ENCODE results near the gene CREB3.
A peak's percentile ranks its signal among the peaks of the same experiment; 100 is the strongest.

Gene CREB3

GRCh38 chr9:35740243-35740642 is 7.8 kb downstream of the CREB3 start:
- no peak overlapping the region for H3K4me3 ChIP-seq (ENCODE audit: low read length, poor library complexity, severe bottlenecking)
- TF ChIP-seq CTCF (conservative IDR thresholded peaks at IDR 0.05; ENCODE audit: low read length) (no peak), EZH2phosphoT487 (IDR thresholded peaks at IDR 0.05; ENCODE audit: borderline replicate concordance) (no peak)
- no peak overlapping the region for H3K4me2 ChIP-seq (ENCODE audit: low read depth, low read length, poor library complexity, severe bottlenecking)
- H3K9me3 ChIP-seq (ENCODE audit: insufficient read depth, low read depth, low read length), result no peaks in the 10 kb centered on the region
- H3K27me3 ChIP-seq (ENCODE audit: insufficient read depth, low read length, poor library complexity, severe bottlenecking), result no peaks in the 10 kb centered on the region
- H2AFZ ChIP-seq (ENCODE audit: low read length), result no peak overlapping the region
- peaks cover 8% of the 10 kb centered on the region for H4K20me1 ChIP-seq (ENCODE audit: insufficient read depth, low read length, poor library complexity, severe bottlenecking)
- H3K36me3 ChIP-seq (ENCODE audit: insufficient read depth, low read length), result peaks cover 56% of the 10 kb centered on the region; the same call in 1 of the 2 replicates
- peaks cover 15% of the 10 kb centered on the region for H3K4me1 ChIP-seq (ENCODE audit: insufficient read depth, low read length, poor library complexity, severe bottlenecking)
- no peaks in the 10 kb centered on the region for H3K9me2 ChIP-seq (replicated peaks; ENCODE audit: low read depth, low read length)
- peaks cover 15% of the 10 kb centered on the region; the same call in 1 of the 2 replicates for H3K79me2 ChIP-seq (ENCODE audit: insufficient read depth, low read length)
- no peak overlapping the region for H3K9ac ChIP-seq (ENCODE audit: low read depth, low read length, poor library complexity, severe bottlenecking)
- no peaks in the 10 kb centered on the region for H3F3A ChIP-seq (ENCODE audit: low read depth)

- TF ChIP-seq EZH2phosphoT487 (IDR thresholded peaks at IDR 0.05; ENCODE audit: borderline replicate concordance) (no peak), CTCF (conservative IDR thresholded peaks at IDR 0.05; ENCODE audit: low read length) (no peak)
- no peak overlapping the region for H3K9ac ChIP-seq (ENCODE audit: low read depth, low read length, poor library complexity, severe bottlenecking)
- peaks cover 18% of the 10 kb centered on the region for H4K20me1 ChIP-seq (ENCODE audit: insufficient read depth, low read length, poor library complexity, severe bottlenecking)
- H3K9me2 ChIP-seq (replicated peaks; ENCODE audit: low read depth, low read length), result no peaks in the 10 kb centered on the region
- H3F3A ChIP-seq (ENCODE audit: low read depth), result no peaks in the 10 kb centered on the region
- H2AFZ ChIP-seq (ENCODE audit: low read length), result no peak overlapping the region
- H3K9me3 ChIP-seq (ENCODE audit: insufficient read depth, low read depth, low read length), result no peaks in the 10 kb centered on the region
- peaks cover 30% of the 10 kb centered on the region for H3K79me2 ChIP-seq (ENCODE audit: insufficient read depth, low read length)
- H3K4me3 ChIP-seq (ENCODE audit: low read length, poor library complexity, severe bottlenecking), result no peak overlapping the region
- peaks cover 44% of the 10 kb centered on the region; the same call in 1 of the 2 replicates for H3K36me3 ChIP-seq (ENCODE audit: insufficient read depth, low read length)
- peaks cover 24% of the 10 kb centered on the region for H3K4me1 ChIP-seq (ENCODE audit: insufficient read depth, low read length, poor library complexity, severe bottlenecking)
- H3K27me3 ChIP-seq (ENCODE audit: insufficient read depth, low read length, poor library complexity, severe bottlenecking), result no peaks in the 10 kb centered on the region
- H3K4me2 ChIP-seq (ENCODE audit: low read depth, low read length, poor library complexity, severe bottlenecking), result peak overlapping the region; percentile 17
These were observed 9.3 kb downstream of the CREB3 start for GRCh38 chr9:35741740-35742139.

GRCh38 chr9:35743452-35743851 is 11.0 kb downstream of the CREB3 start:
- Histone ChIP-seq H3K79me2 (ENCODE audit: insufficient read depth, low read length) (peaks cover 47% of the 10 kb centered on the region), H3F3A (ENCODE audit: low read depth) (no peaks in the 10 kb centered on the region), H3K27me3 (ENCODE audit: insufficient read depth, low read length, poor library complexity, severe bottlenecking) (no peaks in the 10 kb centered on the region), H3K36me3 (ENCODE audit: insufficient read depth, low read length) (peaks cover 27% of the 10 kb centered on the region; the same call in 1 of the 2 replicates), H3K9me3 (ENCODE audit: insufficient read depth, low read depth, low read length) (no peaks in the 10 kb centered on the region), H3K4me2 (ENCODE audit: low read depth, low read length, poor library complexity, severe bottlenecking) (no peak overlapping the region), H2AFZ (ENCODE audit: low read length) (no peak overlapping the region), H3K4me3 (ENCODE audit: low read length, poor library complexity, severe bottlenecking) (no peak overlapping the region), H4K20me1 (ENCODE audit: insufficient read depth, low read length, poor library complexity, severe bottlenecking) (peaks cover 35% of the 10 kb centered on the region), H3K9me2 (replicated peaks; ENCODE audit: low read depth, low read length) (no peaks in the 10 kb centered on the region), H3K9ac (ENCODE audit: low read depth, low read length, poor library complexity, severe bottlenecking) (no peak overlapping the region), H3K4me1 (ENCODE audit: insufficient read depth, low read length, poor library complexity, severe bottlenecking) (peaks cover 38% of the 10 kb centered on the region)
- no peak for TF ChIP-seq EZH2phosphoT487 (IDR thresholded peaks at IDR 0.05; ENCODE audit: borderline replicate concordance)
- no peak for TF ChIP-seq CTCF (conservative IDR thresholded peaks at IDR 0.05; ENCODE audit: low read length)

All from Loucy (cell line).